ENCODE data around the gene ALOX15B.
"Not testable (repeated sequence)": the region's sequence is repeated elsewhere in the genome, so short reads cannot be mapped to it uniquely, and the experiment has no call there.

The ALOX15B gene

GRCh38 chr17:8062435-8062806, 23.6 kb downstream of the ALOX15B start:
- DNase-seq (ENCODE audit: low spot score) = no peak

- DNase-seq (ENCODE audit: low spot score) = no peak
Observed at GRCh38 chr17:8062807-8063483, 24.1 kb downstream of the ALOX15B start.

- DNase-seq (ENCODE audit: low spot score) = no peak
Observed at GRCh38 chr17:8063761-8064534, 25.1 kb downstream of the ALOX15B start.

- no peak for DNase-seq (ENCODE audit: low spot score)
Observed at GRCh38 chr17:8064561-8065019, 25.7 kb downstream of the ALOX15B start.

- DNase-seq (ENCODE audit: low spot score) = no peak
Observed at GRCh38 chr17:8066841-8067775, 28.2 kb downstream of the ALOX15B start.

- no peak for DNase-seq (ENCODE audit: low spot score)
Observed at GRCh38 chr17:8067806-8068205, 28.9 kb downstream of the ALOX15B start.

- no peak for DNase-seq (ENCODE audit: low spot score)
Observed at GRCh38 chr17:8068736-8069586, 30.1 kb downstream of the ALOX15B start.

- no peak for DNase-seq (ENCODE audit: low spot score)
Observed at GRCh38 chr17:8069587-8069860, 30.7 kb downstream of the ALOX15B start.

GRCh38 chr17:8071496-8071895, 32.6 kb downstream of the ALOX15B start:
- no peak for DNase-seq (ENCODE audit: low spot score)

GRCh38 chr17:8072341-8072728, 33.5 kb downstream of the ALOX15B start:
- DNase-seq (ENCODE audit: low spot score) = no peak

GRCh38 chr17:8072729-8073461, 34.0 kb downstream of the ALOX15B start:
- no peak for DNase-seq (ENCODE audit: low spot score)

GRCh38 chr17:8073627-8074484, 35.0 kb downstream of the ALOX15B start:
- peak; percentile 62 for DNase-seq (ENCODE audit: low spot score)

GRCh38 chr17:8074554-8074953, 35.7 kb downstream of the ALOX15B start:
- DNase-seq (ENCODE audit: low spot score) = no peak

- no peak for DNase-seq (ENCODE audit: low spot score)
Observed at GRCh38 chr17:8075081-8075480, 36.2 kb downstream of the ALOX15B start.

GRCh38 chr17:8075574-8076342, 36.9 kb downstream of the ALOX15B start:
- DNase-seq (ENCODE audit: low spot score) = no peak

- DNase-seq (ENCODE audit: low spot score) = no peak
Observed at GRCh38 chr17:8076502-8077266, 37.8 kb downstream of the ALOX15B start.

GRCh38 chr17:8077939-8078338, 39.1 kb downstream of the ALOX15B start:
- DNase-seq (ENCODE audit: low spot score) = not testable (repeated sequence)

All from SK-N-DZ (cell line).